PC-3 (cell line): ENCODE data around the gene TARM1.

Experiments
- CTCF ChIP-seq: fragments of 300-600 bp; sonication (generic); conservative IDR thresholded peaks from 2 replicates; pipeline ENCODE4 v1.5.1; 2017; ENCODE audit warnings: antibody characterized with exemption, low read depth, mild to moderate bottlenecking, low read length
- EZH2 ChIP-seq: fragments of 300-600 bp; sonication (generic); IDR thresholded peaks from one replicate; pipeline ENCODE4 v1.6.1; 2017; ENCODE audit warnings: antibody characterized with exemption, mild to moderate bottlenecking, low read length; ENCODE audit not compliant: unreplicated experiment

- TF ChIP-seq CTCF (no peak), EZH2 (no peak)
Measured at GRCh38 chr19:54074851-54075250, 6.3 kb downstream of the TARM1 start.
